ENCODE results near the gene TMEM41B. TPM values are rescaled to one million over a fixed set of nuclear protein-coding genes. Genes with fewer than 3 reads are reported as not detected.

The TMEM41B gene
- total RNA-seq, 1 experiment from 2014 or later, result 68.1 TPM

- no peak for DNase-seq (ENCODE audit: low spot score)
Observed at GRCh38 chr11:9310485-9311090, 3.8 kb downstream of the TMEM41B start.

GRCh38 chr11:9304178-9304577, 10.2 kb downstream of the TMEM41B start:
- DNase-seq (ENCODE audit: low spot score), result no peak

- DNase-seq (ENCODE audit: low spot score), result no peak
Observed at GRCh38 chr11:9302448-9302847, 11.9 kb downstream of the TMEM41B start.

- DNase-seq (ENCODE audit: low spot score), result no peak
Observed at GRCh38 chr11:9301720-9302119, 12.7 kb downstream of the TMEM41B start.

GRCh38 chr11:9293646-9294045, 20.7 kb downstream of the TMEM41B start:
- DNase-seq (ENCODE audit: low spot score), result no peak

GRCh38 chr11:9285850-9286587, 28.4 kb downstream of the TMEM41B start:
- no peak for DNase-seq (ENCODE audit: low spot score)

- DNase-seq (ENCODE audit: low spot score), result peak; percentile 81
Observed at GRCh38 chr11:9280655-9281301, 33.6 kb downstream of the TMEM41B start.

GRCh38 chr11:9277176-9277575, 37.2 kb downstream of the TMEM41B start:
- no peak for DNase-seq (ENCODE audit: low spot score)

GRCh38 chr11:9276571-9276970, 37.8 kb downstream of the TMEM41B start:
- DNase-seq (ENCODE audit: low spot score), result no peak

- no peak for DNase-seq (ENCODE audit: low spot score)
Observed at GRCh38 chr11:9274499-9275258, 39.7 kb downstream of the TMEM41B start.

- no peak for DNase-seq (ENCODE audit: low spot score)
Observed at GRCh38 chr11:9273376-9274336, 40.7 kb downstream of the TMEM41B start.

GRCh38 chr11:9269492-9270013, 44.8 kb downstream of the TMEM41B start:
- peak; percentile 31 for DNase-seq (ENCODE audit: low spot score)

- DNase-seq (ENCODE audit: low spot score), result no peak
Observed at GRCh38 chr11:9267680-9268079, 46.7 kb downstream of the TMEM41B start.

GRCh38 chr11:9266926-9267325, 47.5 kb downstream of the TMEM41B start:
- DNase-seq (ENCODE audit: low spot score), result no peak

GRCh38 chr11:9266132-9266736, 48.2 kb downstream of the TMEM41B start:
- DNase-seq (ENCODE audit: low spot score), result no peak

GRCh38 chr11:9265211-9266131, 48.9 kb downstream of the TMEM41B start, which contains the start of gene DENND5A:
Gene DENND5A (minus strand): TSS chr11:9265350. CDS start chr11:9265069, 281 bp downstream.
- DNase-seq (ENCODE audit: low spot score), result peak; percentile 84

GRCh38 chr11:9264316-9265210, 49.8 kb downstream of the TMEM41B start:
- peak; percentile 47 for DNase-seq (ENCODE audit: low spot score)

- DNase-seq (ENCODE audit: low spot score), result peak; percentile 42
Observed at GRCh38 chr11:9263840-9264315, 50.5 kb downstream of the TMEM41B start.
